Endothelial cell of umbilical vein (primary cell): ENCODE results near the gene SNCAIP. TPM values are rescaled to one million over a fixed set of nuclear protein-coding genes. Genes with fewer than 3 reads are reported as not detected.

Experiments
- BruUV-seq: library from RNA; stranded (reverse); fragments of 400-500 nt; replicated peaks from 2 replicates; lab custom pipeline; 2021; lab: Mats Ljungman, UMichigan
- CTCF ChIA-PET: fragments of 300-600, 350-600 bp; sonication (Branson Sonifier 250); formaldehyde crosslinking; loops from one replicate; lab custom pipeline; 2021; ENCODE audit warnings: antibody characterized with exemption, inconsistent platforms; lab: Charles Lee
- POLR2A ChIA-PET: fragments of 300-600, 350-600 bp; sonication (Branson Sonifier 250); formaldehyde crosslinking; loops from one replicate; lab custom pipeline; 2021; ENCODE audit warnings: antibody characterized with exemption, inconsistent platforms; lab: Charles Lee
- DNase-seq: peaks from one replicate; pipeline ENCODE4 v3.0.0-alpha.2; 2011; ENCODE audit warnings: low read depth, low spot score
- FAIRE-seq: peaks from 2 replicates; lab custom pipeline; 2011; peaks lifted over from hg19 to GRCh38; lab: Jason Lieb, UNC
- H2AFZ ChIP-seq: 2 replicates; pipeline ENCODE4 v1.6.0; 2012; ENCODE audit warnings: low read depth, low read length, control low read depth, inconsistent platforms
- H3K27ac ChIP-seq: 2 replicates; pipeline ENCODE4 v1.5.1; 2011; ENCODE audit warnings: low read depth, mild to moderate bottlenecking, control low read depth, low read length, moderate library complexity; ENCODE audit not compliant: insufficient read depth
- H3K27me3 ChIP-seq, 2 experiments: 2 replicates each; pipeline versions ENCODE4 v1.6.0 to v1.6.1; 2011; ENCODE audit warnings: low read length in 2 of 2, mixed read lengths in 1 of 2; ENCODE audit not compliant: control insufficient read depth in 2 of 2, insufficient read depth in 2 of 2
- H3K36me3 ChIP-seq, 2 experiments: 2 replicates in 1 of 2; 3 replicates in 1 of 2; pipeline ENCODE4 v1.5.1; 2011; ENCODE audit warnings: low read length in 2 of 2, mild to moderate bottlenecking in 1 of 2, moderate library complexity in 1 of 2; ENCODE audit not compliant: control insufficient read depth in 2 of 2, insufficient read depth in 2 of 2; ENCODE audit errors: extremely low read depth in 1 of 2
- H3K4me1 ChIP-seq: 3 replicates; pipeline ENCODE4 v1.5.1; 2011; ENCODE audit warnings: mild to moderate bottlenecking, low read length; ENCODE audit not compliant: control insufficient read depth, insufficient read depth; ENCODE audit errors: extremely low read depth
- H3K4me2 ChIP-seq: 2 replicates; pipeline ENCODE4 v1.6.1; 2011; ENCODE audit warnings: low read length, control low read depth, mixed read lengths; ENCODE audit not compliant: insufficient read depth
- H3K4me3 ChIP-seq, 3 experiments: fragments of 200-600 bp in 1 of 3; sonication (generic), shearing (Covaris generic) in 1 of 3; replicated peaks in 1 of 3; 2 replicates each; pipeline ENCODE4 v1.5.1; 2011 to 2016; ENCODE audit warnings: control low read depth in 3 of 3, low read length in 3 of 3, mild to moderate bottlenecking in 2 of 3, inconsistent platforms in 1 of 3, low read depth in 1 of 3, moderate library complexity in 1 of 3; ENCODE audit not compliant: insufficient read depth in 1 of 3
- H3K79me2 ChIP-seq: 2 replicates; pipeline ENCODE4 v1.6.0; 2012; ENCODE audit warnings: low read length, inconsistent platforms; ENCODE audit not compliant: control insufficient read depth, insufficient read depth
- H3K9ac ChIP-seq: replicated peaks from 2 replicates; pipeline ENCODE3; 2011; ENCODE audit warnings: low read length, control low read depth; ENCODE audit not compliant: insufficient read depth; ENCODE audit errors: extremely low read depth
- H3K9me1 ChIP-seq: replicated peaks from 3 replicates; pipeline ENCODE4 v1.6.0; 2011; ENCODE audit warnings: mild to moderate bottlenecking, low read length; ENCODE audit not compliant: control insufficient read depth, insufficient read depth; ENCODE audit errors: extremely low read depth
- H3K9me3 ChIP-seq: replicated peaks from 2 replicates; pipeline ENCODE4 v1.5.1; 2012; ENCODE audit warnings: low read length, inconsistent platforms; ENCODE audit not compliant: control insufficient read depth, insufficient read depth
- H4K20me1 ChIP-seq: replicated peaks from 2 replicates; pipeline ENCODE3; 2011; ENCODE audit warnings: mild to moderate bottlenecking, low read length; ENCODE audit not compliant: control insufficient read depth, insufficient read depth; ENCODE audit errors: extremely low read depth
- EZH2 ChIP-seq: IDR thresholded peaks from 2 replicates; pipeline ENCODE4 v1.6.1; 2012; ENCODE audit warnings: borderline replicate concordance, low read depth, mild to moderate bottlenecking, moderate library complexity, low read length, inconsistent platforms; ENCODE audit not compliant: severe bottlenecking
- FOS ChIP-seq: IDR thresholded peaks from 2 replicates; pipeline ENCODE4 v1.6.1; 2011; ENCODE audit warnings: mild to moderate bottlenecking, low read length, moderate library complexity, borderline replicate concordance; ENCODE audit not compliant: insufficient read depth
- GATA2 ChIP-seq: IDR thresholded peaks from 2 replicates; pipeline ENCODE4 v1.7.0; 2011; ENCODE audit warnings: low read depth, mild to moderate bottlenecking, moderate library complexity, mixed read lengths, low read length; ENCODE audit not compliant: insufficient read length, insufficient read depth
- JUN ChIP-seq: IDR thresholded peaks from 2 replicates; pipeline ENCODE4 v1.6.1; 2011; ENCODE audit warnings: borderline replicate concordance, low read depth; ENCODE audit not compliant: insufficient read length, insufficient read depth
- MYC ChIP-seq: IDR thresholded peaks from one replicate; pipeline ENCODE4 v1.6.1; 2011; ENCODE audit warnings: mild to moderate bottlenecking, low read depth, low read length
- POLR2A ChIP-seq: IDR thresholded peaks from 2 replicates; pipeline ENCODE4 v1.6.1; 2012; ENCODE audit warnings: low read depth, mild to moderate bottlenecking, control low read depth, low read length
- POLR2AphosphoS5 ChIP-seq: IDR thresholded peaks from 2 replicates; pipeline ENCODE4 v1.6.1; 2012; ENCODE audit warnings: low read depth, mild to moderate bottlenecking, control low read depth, low read length, moderate library complexity; ENCODE audit not compliant: insufficient read depth
- dilution Hi-C: fragments of 300-500 bp; cut with MboI; formaldehyde crosslinking; loops from one replicate; pipeline ENCODE4 v1.15.0; 2019; ENCODE audit warnings: low sequenced_read_pairs; ENCODE audit not compliant: extremely low pct_ligation_motif_present
- intact Hi-C: fragments of 100-400 bp; cut with micrococcal nuclease; formaldehyde crosslinking; loops from one replicate; pipeline ENCODE4 v1.10.0; 2022
- polyA plus RNA-seq, 4 experiments: library from polyadenylated mRNA; depleted of rRNA in 3 of 4; stranded (reverse) in 3 of 4; unstranded in 1 of 4; fragments of >200 nt; gene quantifications; 2 replicates each; pipeline versions ENCODE4 v1.2.1 to v1.2.3, GENCODE V29; 2011 to 2012; ENCODE audit warnings: missing spikeins in 1 of 4
- total RNA-seq: library from RNA; stranded (reverse); gene quantifications from 2 replicates; pipeline ENCODE4 v1.2.3, GENCODE V29; 2021
- TF ChIP-seq, protein P1 (sequence below), 2 donors: IDR thresholded peaks; 1 replicate in 1 of 2; 2 replicates in 1 of 2; pipeline ENCODE4 v1.5.1; 2011; ENCODE audit warnings: low read length in 2 of 2, mild to moderate bottlenecking in 2 of 2, moderate library complexity in 2 of 2, control low read depth in 1 of 2, inconsistent platforms in 1 of 2, low read depth in 1 of 2; ENCODE audit not compliant: insufficient read depth in 1 of 2; ENCODE audit errors: extremely low read depth in 1 of 2
- TF ChIP-seq, protein P2 (sequence below): IDR thresholded peaks from 2 replicates; pipeline ENCODE4 v1.6.1; 2011; ENCODE audit not compliant: insufficient read depth, insufficient read length

Gene SNCAIP
- total and polyA plus RNA-seq, 2 donors (not counting 3 experiments of a cell fraction or from before 2014, with no cell fraction given), result 13.1 to 42.0 TPM

DNA sequence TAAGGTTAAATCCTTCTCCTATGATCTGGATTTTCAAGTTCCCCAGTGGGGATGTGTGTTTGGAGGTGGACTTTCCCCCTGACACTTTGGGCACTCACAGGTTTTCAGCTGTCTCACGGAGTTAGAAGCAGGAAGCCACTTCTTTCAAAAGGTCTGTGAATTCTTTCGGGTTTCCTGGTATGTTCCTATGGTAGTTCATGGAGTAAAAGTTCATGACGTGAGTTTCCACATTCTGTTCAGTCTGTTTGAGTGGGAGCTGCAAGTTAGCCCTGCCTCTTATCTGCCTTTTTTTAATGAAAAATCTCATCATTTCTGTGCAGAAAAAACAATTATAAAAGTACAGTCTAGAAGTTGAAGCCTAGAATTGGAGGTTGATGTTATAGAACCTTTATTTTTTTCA lies 24.9 kb upstream of the SNCAIP start:
- DNase-seq, result no peak
- Histone ChIP-seq H3K4me3 (no peak overlapping the region), H2AFZ (peak overlapping the region; percentile 16), H3K27me3 (peaks cover 0 to 2% of the 10 kb centered on the region in 2 experiments), H3K9me1 (no peaks in the 10 kb centered on the region), H3K4me1 (no peaks in the 10 kb centered on the region), H3K9me3 (no peaks in the 10 kb centered on the region), H4K20me1 (no peaks in the 10 kb centered on the region), H3K79me2 (no peaks in the 10 kb centered on the region), H3K9ac (no peak overlapping the region), H3K27ac (no peak overlapping the region), H3K4me2 (no peak overlapping the region), H3K36me3 (no peaks in the 10 kb centered on the region)
- intact Hi-C loops, result no loop called here
- CTCF ChIA-PET, result interaction anchor here (1.3 to 2.2 kb wide), 2 partner anchors 8 to 58 kb away, joined by 4 to 7 read pairs; no protein-coding TSS in a partner anchor
- BruUV-seq, result no TSS peak
- dilution Hi-C loops, result no loop called here
- FAIRE-seq, result no peak
- POLR2A ChIA-PET, result no interaction called here
- TF ChIP-seq, protein P1, sequence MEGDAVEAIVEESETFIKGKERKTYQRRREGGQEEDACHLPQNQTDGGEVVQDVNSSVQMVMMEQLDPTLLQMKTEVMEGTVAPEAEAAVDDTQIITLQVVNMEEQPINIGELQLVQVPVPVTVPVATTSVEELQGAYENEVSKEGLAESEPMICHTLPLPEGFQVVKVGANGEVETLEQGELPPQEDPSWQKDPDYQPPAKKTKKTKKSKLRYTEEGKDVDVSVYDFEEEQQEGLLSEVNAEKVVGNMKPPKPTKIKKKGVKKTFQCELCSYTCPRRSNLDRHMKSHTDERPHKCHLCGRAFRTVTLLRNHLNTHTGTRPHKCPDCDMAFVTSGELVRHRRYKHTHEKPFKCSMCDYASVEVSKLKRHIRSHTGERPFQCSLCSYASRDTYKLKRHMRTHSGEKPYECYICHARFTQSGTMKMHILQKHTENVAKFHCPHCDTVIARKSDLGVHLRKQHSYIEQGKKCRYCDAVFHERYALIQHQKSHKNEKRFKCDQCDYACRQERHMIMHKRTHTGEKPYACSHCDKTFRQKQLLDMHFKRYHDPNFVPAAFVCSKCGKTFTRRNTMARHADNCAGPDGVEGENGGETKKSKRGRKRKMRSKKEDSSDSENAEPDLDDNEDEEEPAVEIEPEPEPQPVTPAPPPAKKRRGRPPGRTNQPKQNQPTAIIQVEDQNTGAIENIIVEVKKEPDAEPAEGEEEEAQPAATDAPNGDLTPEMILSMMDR (IDR thresholded peaks at IDR 0.05; ENCODE audit: extremely low read depth in 1 of 2, insufficient read depth in 1 of 2, low read depth in 1 of 2, low read length in 2 of 2), result no peak
- TF ChIP-seq EZH2 (no peak), JUN (no peak), GATA2 (no peak), MYC (no peak), POLR2A (no peak), POLR2AphosphoS5 (no peak), FOS (no peak)
- TF ChIP-seq, protein P2, sequence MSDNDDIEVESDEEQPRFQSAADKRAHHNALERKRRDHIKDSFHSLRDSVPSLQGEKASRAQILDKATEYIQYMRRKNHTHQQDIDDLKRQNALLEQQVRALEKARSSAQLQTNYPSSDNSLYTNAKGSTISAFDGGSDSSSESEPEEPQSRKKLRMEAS, result no peak
